ENCODE data around the gene PRSS21.

PRSS21 gene

DNA sequence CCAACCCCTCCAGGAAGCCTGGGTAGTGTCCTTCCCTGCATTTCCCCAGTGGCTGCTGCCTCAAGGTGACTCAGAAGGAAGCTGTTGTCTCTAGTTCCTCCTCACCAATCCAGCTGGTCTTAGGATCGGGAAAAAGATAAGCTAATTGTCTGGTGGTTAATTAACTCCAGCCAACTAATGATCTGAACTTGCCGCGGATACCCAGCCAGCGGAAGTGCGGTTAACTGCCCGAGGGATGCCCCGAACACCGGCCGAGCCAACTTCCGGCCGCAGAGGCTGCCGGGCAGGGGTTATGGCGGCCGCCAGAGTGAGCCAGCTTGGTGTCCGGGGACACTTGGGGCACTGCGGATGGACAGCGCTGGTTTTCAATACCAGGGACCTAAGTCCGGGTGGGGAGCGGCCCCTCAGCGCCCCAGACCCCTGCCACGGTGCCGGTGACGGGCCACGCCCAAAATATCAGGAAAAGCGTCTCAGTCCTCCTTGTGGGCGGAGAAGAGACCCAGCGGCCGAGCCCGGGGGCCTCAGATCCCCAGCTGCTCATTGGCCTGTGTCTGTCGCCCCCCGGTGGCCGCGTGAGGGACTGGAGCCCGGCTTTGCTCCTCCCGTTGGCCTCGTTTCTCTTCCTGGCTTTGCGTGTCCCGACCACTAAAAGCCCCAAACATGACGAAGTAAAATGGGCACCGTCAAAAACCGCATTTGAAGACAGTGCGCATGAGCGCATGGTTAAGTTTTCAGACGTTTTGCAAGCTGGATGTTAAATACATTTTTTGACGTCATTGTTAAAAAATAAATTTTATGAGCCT lies 51.2 kb downstream of the PRSS21 start:
- DNase-seq (ENCODE audit: low read depth), result peak; percentile 87
